DOHH2 (cell line): Measurements from ENCODE around the gene SEMA5B.

Experiments
- H3F3A ChIP-seq: fragments of 200-600 bp; sonication (generic), shearing (Covaris generic); 2 replicates; pipeline ENCODE4 v1.6.0; 2016; ENCODE audit warnings: antibody characterized with exemption, mild to moderate bottlenecking; ENCODE audit not compliant: control insufficient read depth, insufficient read depth
- H3K27ac ChIP-seq: fragments of 200-600 bp; sonication (generic); 2 replicates; pipeline ENCODE4 v1.5.1; 2014; ENCODE audit warnings: low read depth, mild to moderate bottlenecking, low read length, moderate library complexity
- H3K27me3 ChIP-seq: fragments of 200-600 bp; sonication (generic); 2 replicates; pipeline ENCODE4 v1.6.1; 2014; ENCODE audit warnings: mild to moderate bottlenecking, low read length, mixed read lengths; ENCODE audit not compliant: control insufficient read depth
- H3K36me3 ChIP-seq: fragments of 200-600 bp; sonication (generic); 2 replicates; pipeline ENCODE4 v1.6.1; 2014; ENCODE audit warnings: mild to moderate bottlenecking, low read length, moderate library complexity, mixed read lengths; ENCODE audit not compliant: control insufficient read depth
- H3K4me1 ChIP-seq: fragments of 200-600 bp; sonication (generic); 2 replicates; pipeline ENCODE4 v1.6.1; 2014; ENCODE audit warnings: mild to moderate bottlenecking, low read length, mixed read lengths; ENCODE audit not compliant: control insufficient read depth
- H3K4me2 ChIP-seq: fragments of 200-600 bp; sonication (generic); 2 replicates; pipeline ENCODE4 v1.6.0; 2014; ENCODE audit warnings: mild to moderate bottlenecking, low read length, moderate library complexity
- H3K4me3 ChIP-seq: fragments of 200-600 bp; sonication (generic); 2 replicates; pipeline ENCODE4 v1.5.1; 2014; ENCODE audit warnings: mild to moderate bottlenecking, low read length, mixed read lengths
- H3K79me2 ChIP-seq: fragments of 200-600 bp; sonication (generic); 2 replicates; pipeline ENCODE4 v1.6.1; 2014; ENCODE audit warnings: mild to moderate bottlenecking, low read length, mixed read lengths; ENCODE audit not compliant: control insufficient read depth
- H3K9me2 ChIP-seq: fragments of 200-600 bp; sonication (generic); replicated peaks from 2 replicates; pipeline ENCODE4 v1.6.1; 2014; ENCODE audit warnings: mild to moderate bottlenecking, low read length, mixed read lengths; ENCODE audit not compliant: control insufficient read depth
- H3K9me3 ChIP-seq: fragments of 200-600 bp; sonication (generic); 2 replicates; pipeline ENCODE4 v1.6.1; 2014; ENCODE audit warnings: antibody characterized with exemption, low read length, mixed read lengths; ENCODE audit not compliant: control insufficient read depth, insufficient read depth
- H4K20me1 ChIP-seq: fragments of 200-600 bp; sonication (generic); 2 replicates; pipeline ENCODE4 v1.6.0; 2014; ENCODE audit warnings: low read depth, mild to moderate bottlenecking, antibody characterized with exemption, low read length, moderate library complexity; ENCODE audit not compliant: control insufficient read depth, insufficient read depth
- EZH2phosphoT487 ChIP-seq: fragments of 200-600 bp; sonication (generic); IDR thresholded peaks from 2 replicates; pipeline ENCODE4 v1.6.1; 2017; ENCODE audit warnings: borderline replicate concordance, mild to moderate bottlenecking, antibody characterized with exemption, low read length, moderate library complexity, mixed read lengths
- TF ChIP-seq, protein P1 (sequence below): fragments of 200-600 bp; sonication (generic); IDR thresholded peaks from one replicate; pipeline ENCODE4 v1.5.1; 2014; ENCODE audit warnings: antibody characterized with exemption, mild to moderate bottlenecking, low read depth, low read length; ENCODE audit not compliant: poor library complexity, severe bottlenecking

SEMA5B gene

GRCh38 chr3:122956693-122957455 is 70.7 kb downstream of the SEMA5B start:
- Histone ChIP-seq H3K4me1 (no peaks in the 10 kb centered on the region), H3K9me3 (no peaks in the 10 kb centered on the region), H3K9me2 (no peaks in the 10 kb centered on the region), H3K27me3 (peaks cover 3% of the 10 kb centered on the region; the same call in 1 of the 2 replicates), H3K4me3 (no peak overlapping the region), H4K20me1 (no peaks in the 10 kb centered on the region), H3K4me2 (no peak overlapping the region), H3F3A (no peaks in the 10 kb centered on the region), H3K79me2 (no peaks in the 10 kb centered on the region), H3K27ac (no peak overlapping the region), H3K36me3 (no peaks in the 10 kb centered on the region)
- no peak for TF ChIP-seq EZH2phosphoT487
- TF ChIP-seq, protein P1, sequence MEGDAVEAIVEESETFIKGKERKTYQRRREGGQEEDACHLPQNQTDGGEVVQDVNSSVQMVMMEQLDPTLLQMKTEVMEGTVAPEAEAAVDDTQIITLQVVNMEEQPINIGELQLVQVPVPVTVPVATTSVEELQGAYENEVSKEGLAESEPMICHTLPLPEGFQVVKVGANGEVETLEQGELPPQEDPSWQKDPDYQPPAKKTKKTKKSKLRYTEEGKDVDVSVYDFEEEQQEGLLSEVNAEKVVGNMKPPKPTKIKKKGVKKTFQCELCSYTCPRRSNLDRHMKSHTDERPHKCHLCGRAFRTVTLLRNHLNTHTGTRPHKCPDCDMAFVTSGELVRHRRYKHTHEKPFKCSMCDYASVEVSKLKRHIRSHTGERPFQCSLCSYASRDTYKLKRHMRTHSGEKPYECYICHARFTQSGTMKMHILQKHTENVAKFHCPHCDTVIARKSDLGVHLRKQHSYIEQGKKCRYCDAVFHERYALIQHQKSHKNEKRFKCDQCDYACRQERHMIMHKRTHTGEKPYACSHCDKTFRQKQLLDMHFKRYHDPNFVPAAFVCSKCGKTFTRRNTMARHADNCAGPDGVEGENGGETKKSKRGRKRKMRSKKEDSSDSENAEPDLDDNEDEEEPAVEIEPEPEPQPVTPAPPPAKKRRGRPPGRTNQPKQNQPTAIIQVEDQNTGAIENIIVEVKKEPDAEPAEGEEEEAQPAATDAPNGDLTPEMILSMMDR: no peak

GRCh38 chr3:122955916-122956692 is 71.5 kb downstream of the SEMA5B start:
- H3K36me3 ChIP-seq: no peaks in the 10 kb centered on the region
- H3K9me2 ChIP-seq: no peaks in the 10 kb centered on the region
- H3K4me1 ChIP-seq: no peaks in the 10 kb centered on the region
- H3K4me2 ChIP-seq: no peak overlapping the region
- H3F3A ChIP-seq: no peaks in the 10 kb centered on the region
- H3K9me3 ChIP-seq: no peaks in the 10 kb centered on the region
- H3K79me2 ChIP-seq: no peaks in the 10 kb centered on the region
- no peak for TF ChIP-seq EZH2phosphoT487
- TF ChIP-seq, protein P1: no peak
- H3K27ac ChIP-seq: no peak overlapping the region
- no peaks in the 10 kb centered on the region for H4K20me1 ChIP-seq
- H3K27me3 ChIP-seq: peaks cover 3% of the 10 kb centered on the region; the same call in 1 of the 2 replicates
- H3K4me3 ChIP-seq: no peak overlapping the region

- H3K4me1 ChIP-seq: 0 out of 2 replicates have a peak, but pooled peaks cover 3% of the 10 kb centered on the region
- no peaks in the 10 kb centered on the region for H3K79me2 ChIP-seq
- no peak overlapping the region for H3K4me2 ChIP-seq
- H3K9me3 ChIP-seq: no peaks in the 10 kb centered on the region
- H3K4me3 ChIP-seq: no peak overlapping the region
- no peaks in the 10 kb centered on the region for H3K36me3 ChIP-seq
- H3K9me2 ChIP-seq: no peaks in the 10 kb centered on the region
- H3F3A ChIP-seq: no peaks in the 10 kb centered on the region
- no peak overlapping the region for H3K27ac ChIP-seq
- H4K20me1 ChIP-seq: no peaks in the 10 kb centered on the region
- no peaks in the 10 kb centered on the region for H3K27me3 ChIP-seq
- TF ChIP-seq, protein P1: no peak
- no peak for TF ChIP-seq EZH2phosphoT487
Observed at GRCh38 chr3:122952520-122952919, 75.0 kb downstream of the SEMA5B start.
